ENCODE measurements around the gene SPO11.

DNA sequence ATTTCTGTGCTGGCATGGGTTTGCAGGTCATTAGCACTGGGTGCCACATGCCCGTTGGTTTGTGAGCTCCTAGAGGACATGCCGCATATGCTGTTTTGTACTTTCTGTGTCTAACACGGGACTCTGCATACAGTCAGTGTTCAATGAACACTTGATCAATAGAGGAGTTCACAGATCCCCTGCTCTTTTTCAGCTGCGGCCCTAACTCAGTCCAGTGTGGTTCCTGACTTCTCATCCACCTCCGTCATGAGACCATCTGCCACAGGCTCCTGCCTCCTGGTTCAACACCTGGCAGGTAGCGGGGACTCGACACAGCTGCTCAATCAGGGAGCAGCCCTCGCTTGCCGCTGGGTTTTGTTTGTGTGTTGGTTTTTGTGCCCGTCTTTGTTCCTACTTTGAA, 49.4 kb upstream of the SPO11 start:
- TF ChIP-seq YY1 (IDR thresholded peaks at IDR 0.05; ENCODE audit: insufficient read depth, insufficient read length) (no peak), SUZ12 (IDR thresholded peaks at IDR 0.05; ENCODE audit: extremely low read depth, insufficient read depth, insufficient read length) (no peak)

Measured in NT2/D1 (cell line).